A549 treated with DMSO at 1 μM for 4 hours (cell line): ENCODE measurements around the gene PLXNB1. TPM values are rescaled to one million over a fixed set of nuclear protein-coding genes. Genes with fewer than 3 reads are reported as not detected.

Source experiments
- total RNA-seq: library from RNA; stranded (reverse); fragments of 200-300 nt; extraction: Qiagen RNA extraction; gene quantifications from 5 replicates; pipeline ENCODE4 v1.2.3, GENCODE V29; 2022; ENCODE audit warnings: low read depth

Gene PLXNB1
- total RNA-seq, result 13.2 to 15.8 TPM (median 15.1 TPM) in 5 replicates

DNA sequence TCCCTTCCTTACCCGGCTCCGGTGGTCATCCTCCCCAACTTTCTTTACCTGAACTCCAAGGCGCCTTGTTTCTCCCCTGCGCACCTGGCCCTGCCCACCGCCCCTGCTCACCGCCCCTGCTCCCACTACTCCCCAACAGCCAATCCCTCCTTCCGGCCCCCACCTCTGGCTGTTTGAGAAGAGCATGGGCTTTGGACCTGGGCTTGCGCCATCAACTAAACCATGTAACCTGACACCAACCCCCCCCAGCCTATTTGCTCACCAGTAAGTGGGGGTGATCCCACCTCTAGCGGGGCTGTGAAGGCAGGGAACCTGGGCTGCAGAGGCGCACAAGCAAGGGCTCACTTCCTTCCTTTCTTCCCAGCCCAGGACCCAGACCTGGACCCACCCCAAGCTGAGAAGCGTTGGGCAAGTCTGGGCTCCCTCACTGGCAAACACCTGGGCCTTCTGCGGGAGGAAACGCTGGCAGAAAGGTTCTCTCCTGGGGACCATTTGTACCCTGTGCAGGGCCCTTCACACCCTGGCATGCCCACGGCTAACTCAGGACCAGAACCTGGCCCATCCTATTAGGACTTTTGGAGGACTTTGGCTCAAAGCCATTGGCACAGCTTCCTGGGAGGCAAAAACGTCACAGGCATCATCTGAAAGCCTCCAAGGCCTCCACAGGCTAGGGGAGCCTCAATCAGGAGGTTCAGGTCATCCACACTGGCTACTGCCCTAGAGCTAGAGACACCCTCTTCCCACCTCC is at the start of gene PLXNB1:
Gene PLXNB1 (minus strand): TSS at position 127 of the 748 bp plus-strand sequence. CDS start 5,475 bp downstream, outside the sequence.

GRCh38 chr3:48446425-48447193 is 16.7 kb upstream of the PLXNB1 start, which contains the start of gene ATRIP:
Gene ATRIP (plus strand): TSS chr3:48446737. CDS start chr3:48446846, 109 bp downstream.

DNA sequence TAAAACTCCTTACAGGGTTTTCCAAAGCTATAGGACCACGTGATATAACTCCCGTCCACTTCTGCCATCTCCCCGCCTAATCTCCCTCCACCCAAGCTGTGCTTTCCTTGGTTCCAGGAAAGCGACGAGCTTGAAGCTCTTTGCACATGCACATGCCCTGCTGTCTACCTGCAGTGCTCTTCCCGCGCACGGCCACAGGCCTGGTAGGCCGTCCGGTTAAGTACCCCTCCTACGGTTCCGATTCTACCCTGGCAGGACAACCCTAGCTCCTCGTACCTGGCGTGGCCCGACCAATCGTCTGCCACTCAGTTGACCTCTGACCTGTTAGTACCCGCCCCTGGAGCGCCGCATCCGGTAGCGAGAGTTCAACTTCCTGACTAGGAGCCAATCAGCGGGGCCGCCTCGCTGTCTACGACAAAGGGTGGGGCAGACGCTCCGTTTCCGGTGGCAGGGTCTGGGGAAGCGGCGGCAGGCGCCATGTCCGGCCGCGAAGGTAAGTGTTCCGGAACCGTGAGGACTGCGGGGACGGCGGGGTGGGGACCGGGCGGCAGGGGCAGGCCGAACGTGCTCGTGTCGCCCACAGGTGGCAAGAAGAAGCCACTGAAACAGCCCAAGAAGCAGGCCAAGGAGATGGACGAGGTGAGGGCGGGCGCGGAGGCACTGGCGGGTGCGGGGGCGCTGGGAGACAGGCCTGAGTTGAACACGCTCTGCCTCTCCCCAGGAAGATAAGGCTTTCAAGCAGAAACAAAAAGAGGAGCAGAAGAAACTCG is 10.1 kb upstream of the PLXNB1 start, which contains the start of the genes CCDC51 and TMA7:
Gene CCDC51 (minus strand): TSS at position 300 of the 770 bp plus-strand sequence. CDS start 4,991 bp downstream, outside the sequence.
Gene TMA7 (plus strand): TSS at position 438 of the 770 bp plus-strand sequence. CDS start 40 bp downstream, at position 478.

DNA sequence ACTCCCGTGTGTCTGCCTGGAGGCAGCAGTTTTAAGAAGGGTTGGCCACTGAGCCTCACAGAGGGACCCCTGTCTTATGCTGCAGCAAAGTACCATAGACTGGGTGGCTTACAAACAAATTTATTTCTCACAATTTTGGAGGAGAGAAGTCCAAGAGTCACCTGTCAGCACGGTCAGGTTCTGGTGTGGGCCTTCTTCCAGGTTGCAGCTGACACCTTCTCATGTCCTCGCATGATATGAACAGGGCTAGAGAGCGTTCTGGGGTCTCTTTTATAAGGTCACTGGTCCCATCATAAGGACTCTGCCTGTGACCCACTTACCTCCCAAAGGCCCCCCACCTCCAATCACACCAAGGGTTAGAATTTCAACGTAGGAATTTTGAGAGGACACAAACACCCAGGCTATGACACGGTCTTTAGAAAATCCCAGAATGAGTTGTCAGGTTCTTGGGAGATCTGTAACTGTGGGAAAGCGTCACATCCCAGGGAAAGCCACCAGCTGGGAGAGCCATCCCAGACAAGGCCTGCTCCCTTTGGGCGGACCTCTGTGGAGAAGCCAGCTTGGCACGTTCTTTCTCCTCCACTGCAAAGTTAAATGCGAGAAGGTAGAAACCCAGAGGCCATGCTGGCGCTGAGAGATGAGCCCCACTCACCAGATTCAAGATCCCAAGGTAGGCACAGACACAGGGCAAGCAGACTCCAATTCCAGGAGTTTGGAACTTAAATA is 58.1 kb downstream of the PLXNB1 start, which contains the start of gene FBXW12:
Gene FBXW12 (plus strand): TSS at position 569 of the 726 bp plus-strand sequence. CDS start 549 bp downstream, outside the sequence.

Other genes starting within 250 kb of the PLXNB1 start
- 10.6 to 13.4 TPM (median 11.1 TPM) in 5 replicates for gene CDC25A, start 241.7 kb downstream of the PLXNB1 start, total RNA-seq
- not detected in 5 replicates for gene CAMP, start 206.6 kb downstream of the PLXNB1 start, total RNA-seq
- gene ZNF589, start 189.0 kb downstream of the PLXNB1 start, total RNA-seq, result 2.6 to 2.9 TPM (median 2.7 TPM) in 5 replicates
- 23.1 to 30.2 TPM (median 23.6 TPM) in 5 replicates for gene NME6, start 128.7 kb downstream of the PLXNB1 start, total RNA-seq
- gene SPINK8, start 96.4 kb downstream of the PLXNB1 start, total RNA-seq, result not detected in 5 replicates
- gene FBXW12, start 57.9 kb downstream of the PLXNB1 start, total RNA-seq, result not detected in 5 replicates
- 25.1 to 28.0 TPM (median 27.4 TPM) in 5 replicates for gene CCDC51, start 10.0 kb upstream of the PLXNB1 start, total RNA-seq
- 277 to 368 TPM (median 288 TPM) in 5 replicates for gene TMA7, start 10.2 kb upstream of the PLXNB1 start, total RNA-seq
- gene ATRIP, start 16.7 kb upstream of the PLXNB1 start, total RNA-seq, result 7.3 to 9.8 TPM (median 9.4 TPM) in 5 replicates
- gene SHISA5, start 74.1 kb upstream of the PLXNB1 start, total RNA-seq, result 112 to 141 TPM (median 121 TPM) in 5 replicates
- gene PFKFB4, start 126.7 kb upstream of the PLXNB1 start, total RNA-seq, result 15.6 to 24.2 TPM (median 17.2 TPM) in 5 replicates
- gene UCN2, start 133.7 kb upstream of the PLXNB1 start, total RNA-seq, result 8.8 to 14.2 TPM (median 10.2 TPM) in 5 replicates
- gene COL7A1, start 165.2 kb upstream of the PLXNB1 start, total RNA-seq, result 139 to 257 TPM (median 204 TPM) in 5 replicates
- 171 to 237 TPM (median 183 TPM) in 5 replicates for gene UQCRC1, start 179.6 kb upstream of the PLXNB1 start, total RNA-seq
- not detected in 5 replicates for gene TMEM89, start 191.7 kb upstream of the PLXNB1 start, total RNA-seq
- 14.4 to 19.9 TPM (median 19.4 TPM) in 5 replicates for gene SLC26A6, start 205.4 kb upstream of the PLXNB1 start, total RNA-seq
- gene CELSR3, start 232.8 kb upstream of the PLXNB1 start, total RNA-seq, result 3.7 to 5.5 TPM (median 4.5 TPM) in 5 replicates